Activated CD8-positive, alpha-beta memory T cell treated with anti-CD3 and anti-CD28 coated beads, Interleukin-2, amount 50 U/mL, for 24 hours (primary cell): ENCODE data around the gene KIF23.

Source experiments
- DNase-seq: peaks from one replicate; pipeline ENCODE4 v3.0.0-alpha.2; 2020; ENCODE audit errors: extremely low read depth

KIF23 gene

DNA sequence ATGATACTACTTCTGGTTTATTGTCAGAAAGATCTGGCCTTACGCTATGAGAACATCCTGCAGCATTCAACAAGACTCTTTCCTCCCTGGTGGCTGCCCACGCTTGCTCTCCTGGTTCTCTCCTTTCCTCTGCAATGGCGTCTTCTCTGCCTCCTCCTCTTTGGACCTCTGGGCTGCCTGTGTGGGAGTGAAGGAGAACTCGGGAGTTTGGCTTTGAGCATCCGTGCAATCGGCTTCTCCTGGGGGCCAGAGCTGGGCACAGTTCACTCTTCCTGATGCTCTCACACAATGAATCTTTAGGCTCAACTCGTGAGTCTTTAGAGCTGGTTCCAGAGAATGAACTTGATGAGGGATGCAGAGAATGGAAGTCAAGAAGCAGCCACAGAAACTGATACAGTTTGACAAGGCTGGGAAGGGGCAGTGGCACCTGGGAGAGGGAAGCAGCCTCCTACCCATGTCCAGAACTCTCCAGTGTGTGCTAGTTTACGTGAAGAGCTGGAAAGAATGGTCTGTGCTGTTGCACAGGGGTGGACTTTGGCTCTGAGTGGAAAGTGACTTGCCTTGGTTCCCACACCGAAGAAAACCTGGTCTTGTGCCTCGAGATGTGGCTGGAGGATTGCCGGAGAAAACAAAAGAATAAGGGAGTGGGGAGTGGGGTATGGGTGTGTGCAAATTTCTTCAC, 76.3 kb downstream of the KIF23 start:
- no peak for DNase-seq

DNA sequence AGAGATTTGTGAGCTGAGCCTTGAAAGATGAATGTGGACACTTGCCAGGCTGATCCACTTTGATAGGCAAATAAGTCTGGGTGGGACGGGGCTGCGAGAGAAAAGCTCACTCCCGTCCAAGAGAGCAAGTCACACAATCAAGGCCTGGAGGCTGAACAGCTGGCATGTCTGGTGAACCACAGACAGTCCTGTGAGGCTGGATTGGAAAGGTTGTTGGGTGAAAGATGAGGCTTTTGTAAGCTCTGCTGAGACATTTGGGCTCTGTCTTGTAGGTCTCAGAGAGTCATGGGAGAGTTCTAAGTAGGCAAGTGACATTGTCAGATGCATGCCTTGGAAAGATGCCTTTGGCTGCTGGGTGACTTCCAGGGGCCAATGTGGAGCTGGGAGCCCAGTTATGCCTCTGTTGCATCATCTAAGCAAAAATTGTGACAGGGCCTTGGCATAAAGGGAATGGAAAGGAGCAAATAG, 76.9 kb downstream of the KIF23 start:
- DNase-seq, result no peak

DNA sequence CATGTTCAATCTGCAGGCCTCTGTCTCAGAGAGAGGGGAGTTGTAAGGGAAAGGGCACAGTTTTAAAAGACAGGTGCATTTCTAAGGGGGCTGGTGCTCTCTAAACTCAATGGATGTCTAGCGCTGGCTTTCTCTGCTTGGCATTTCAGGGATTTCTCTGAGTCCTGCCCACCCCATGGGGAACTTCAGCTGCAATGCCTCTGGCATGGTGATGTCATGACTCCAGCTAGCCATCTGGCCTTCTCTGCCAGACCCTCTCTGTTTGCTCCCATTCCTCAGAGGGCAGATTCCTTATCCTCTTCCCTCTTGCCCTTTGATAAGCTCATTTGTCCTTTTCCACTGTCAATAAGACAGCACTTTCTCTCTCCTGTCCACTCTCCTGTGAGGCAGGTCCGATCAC, 79.3 kb downstream of the KIF23 start:
- no peak for DNase-seq

DNA sequence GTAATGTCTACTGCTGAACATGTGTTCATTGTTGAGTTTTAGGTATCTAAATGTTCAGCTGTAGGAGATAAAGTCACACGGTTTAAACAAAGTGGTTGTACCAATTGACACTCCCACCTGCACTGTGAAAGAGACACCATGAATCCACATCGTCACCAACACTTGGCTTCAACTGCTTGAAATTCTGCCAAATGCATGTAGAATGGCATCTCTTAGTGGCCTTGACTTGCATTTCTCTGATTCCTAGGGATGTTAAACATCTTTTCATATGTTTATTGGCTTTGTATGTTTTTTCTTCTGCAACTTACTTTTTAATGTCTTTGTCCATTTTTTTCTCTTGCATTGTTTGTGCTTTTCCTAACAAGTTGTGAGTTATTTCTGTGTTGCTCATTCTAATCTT, 81.9 kb downstream of the KIF23 start:
- DNase-seq, result no peak

DNA sequence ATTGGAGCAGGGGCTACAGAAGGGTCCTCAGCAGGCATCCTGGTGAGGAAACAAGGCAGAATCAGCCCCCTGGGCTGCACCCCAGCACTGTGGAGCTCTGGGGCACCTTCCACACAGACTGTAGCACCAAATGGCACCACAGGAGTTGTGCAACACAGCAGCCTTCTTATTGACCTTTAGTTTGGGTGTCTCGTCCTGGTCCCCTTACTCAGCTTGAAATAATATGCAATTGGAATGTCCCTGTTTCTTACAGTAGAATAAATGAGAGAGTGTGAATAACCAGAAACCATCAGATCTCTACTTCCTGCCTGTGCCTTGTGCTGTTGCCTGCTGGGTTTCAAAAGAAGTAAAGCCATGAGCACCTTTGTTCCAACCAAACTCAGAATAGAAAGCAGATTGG, 82.9 kb downstream of the KIF23 start:
- DNase-seq, result no peak

DNA sequence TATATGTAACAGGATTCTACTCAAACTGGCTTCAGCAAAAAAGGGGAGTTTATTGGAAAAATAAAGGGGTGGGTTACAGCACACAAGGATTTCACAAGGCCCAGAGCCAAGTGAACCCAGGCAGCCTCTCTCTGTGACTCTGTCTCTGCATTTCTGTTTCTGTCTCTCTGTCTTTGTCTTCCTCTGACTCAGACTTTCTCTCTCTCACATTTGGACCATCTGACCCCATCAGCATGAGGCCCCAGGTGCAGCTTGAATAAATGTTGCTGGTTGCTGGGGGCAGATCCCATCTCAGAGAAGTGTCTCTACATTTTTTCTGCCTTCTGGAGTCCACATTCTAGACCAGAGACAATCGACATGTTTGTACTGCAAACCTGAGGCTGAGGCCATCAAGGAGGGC, 83.5 kb downstream of the KIF23 start:
- DNase-seq, result no peak
